ENCODE data around the gene RPRM. TPM values are rescaled to one million over a fixed set of nuclear protein-coding genes. Genes with fewer than 3 reads are reported as not detected.
A peak's percentile ranks its signal among the peaks of the same experiment; 100 is the strongest.

The RPRM gene
- total RNA-seq (under 1 TPM in 1 of 6 donors, not detected in 5; 0.16 TPM), polyA plus RNA-seq (under 1 TPM; 0.23 to 0.42 TPM)

- Histone ChIP-seq H3K4me3 (peak within 1 kb of the TSS; percentile 24 to 45 (median 37)), H3K9me3 (no peaks in the 10 kb centered on the region), H3K36me3 (no peaks in the 10 kb centered on the region), H3K27me3 (peaks cover 0 to 8% (median 3%) of the 10 kb centered on the region in 4 donors), H3K4me1 (peaks cover 0 to 10% (median 0%) of the 10 kb centered on the region in 3 donors), H3K27ac (no peak within 1 kb of the TSS)
- ATAC-seq (peak; percentile 95 to 98 (median 98)), DNase-seq (peak; percentile 64 to 95 (median 77)), FAIRE-seq (no peak)
- intact Hi-C loops (cut with DNase I) = no loop called here
- WGBS, 2 donors = 1% methylated on average over 84 to 93 of the region's 93 CpGs
- TF ChIP-seq CTCF (IDR thresholded peaks at IDR 0.05) = peak; percentile 89 to 92 (median 89)
Observed at GRCh38 chr2:153478289-153479261, at the start of gene RPRM. Gene RPRM (minus strand): TSS chr2:153478762. CDS start chr2:153478565, 197 bp downstream.

GRCh38 chr2:153519257-153519875, 40.8 kb upstream of the RPRM start:
- ATAC-seq = peak in 3 of 4 donors; percentile 60 to 66 (median 66)
- no peak for FAIRE-seq
- DNase-seq = peak in 4 of 6 donors; percentile 25 to 84 (median 52)
- 0% methylated on average over 1 of the region's 1 CpG for WGBS, 2 donors
- Histone ChIP-seq H3K4me3 (no peak overlapping the region), H3K27me3 (no peaks in the 10 kb centered on the region), H3K9me3 (no peaks in the 10 kb centered on the region), H3K4me1 (peaks cover 0 to 3% (median 0%) of the 10 kb centered on the region in 3 donors), H3K36me3 (no peaks in the 10 kb centered on the region), H3K27ac (no peak overlapping the region)
- peak; percentile 24 to 80 (median 66) for TF ChIP-seq CTCF (IDR thresholded peaks at IDR 0.05)
- intact Hi-C loops (cut with DNase I) = loop anchor here in 1 of 3 donors (10.0 kb wide), 1 partner anchor 355 kb away; no protein-coding TSS in a partner anchor

- Histone ChIP-seq H3K27me3 (no peaks in the 10 kb centered on the region), H3K4me3 (no peak overlapping the region), H3K9me3 (no peaks in the 10 kb centered on the region), H3K36me3 (no peaks in the 10 kb centered on the region), H3K4me1 (no peaks in the 10 kb centered on the region), H3K27ac (no peak overlapping the region)
- DNase-seq (no peak), FAIRE-seq (no peak), ATAC-seq (no peak)
- no peak for TF ChIP-seq CTCF (IDR thresholded peaks at IDR 0.05)
- intact Hi-C loops (cut with DNase I) = loop anchor here in 1 of 3 donors (10.0 kb wide), 1 partner anchor 348 kb away; no protein-coding TSS in a partner anchor
- WGBS, 2 donors = 55 to 56% methylated on average over 4 of the region's 4 CpGs
Observed at GRCh38 chr2:153512331-153512730, 33.8 kb upstream of the RPRM start.

- ATAC-seq (no peak), FAIRE-seq (no peak), DNase-seq (no peak)
- no peak for TF ChIP-seq CTCF (IDR thresholded peaks at IDR 0.05)
- no peaks in the 10 kb centered on the region for H3K27me3 ChIP-seq
- H3K4me1 ChIP-seq = no peaks in the 10 kb centered on the region
- no peak overlapping the region for H3K4me3 ChIP-seq
- intact Hi-C loops (cut with DNase I) = loop anchor here in 1 of 3 donors (10.0 kb wide), 1 partner anchor 346 kb away; no protein-coding TSS in a partner anchor
- H3K36me3 ChIP-seq = no peaks in the 10 kb centered on the region
- H3K9me3 ChIP-seq = no peaks in the 10 kb centered on the region
- H3K27ac ChIP-seq = no peak overlapping the region
- 63 to 64% methylated on average over 4 of the region's 4 CpGs for WGBS, 2 donors
Observed at GRCh38 chr2:153510996-153511395, 32.4 kb upstream of the RPRM start.

All from pancreas (tissue), 10 donors.